Endothelial cell (in vitro differentiated cells): ENCODE results near the gene PDE4A. TPM values are rescaled to one million over a fixed set of nuclear protein-coding genes. Genes with fewer than 3 reads are reported as not detected.

ENCODE experiments used
- DNase-seq: peaks from one replicate; pipeline ENCODE4 v3.0.0; 2021; ENCODE audit warnings: low spot score
- H3K27ac Mint-ChIP-seq: one replicate; pipeline ENCODE4 v1.8.0; 2021; ENCODE audit warnings: mixed read lengths, inconsistent platforms; ENCODE audit not compliant: unreplicated experiment
- H3K27me3 Mint-ChIP-seq: one replicate; pipeline ENCODE4 v1.8.0; 2021; ENCODE audit warnings: mild to moderate bottlenecking, moderate library complexity, mixed read lengths, inconsistent platforms; ENCODE audit not compliant: unreplicated experiment
- H3K36me3 Mint-ChIP-seq: one replicate; pipeline ENCODE4 v1.8.0; 2021; ENCODE audit warnings: mild to moderate bottlenecking, low read depth, mixed read lengths, inconsistent platforms; ENCODE audit not compliant: unreplicated experiment
- H3K4me1 Mint-ChIP-seq: one replicate; pipeline ENCODE4 v1.8.0; 2021; ENCODE audit warnings: mild to moderate bottlenecking, mixed read lengths, inconsistent platforms; ENCODE audit not compliant: unreplicated experiment
- H3K4me3 Mint-ChIP-seq: one replicate; pipeline ENCODE4 v1.8.0; 2021; ENCODE audit warnings: mild to moderate bottlenecking, mixed read lengths, inconsistent platforms; ENCODE audit not compliant: unreplicated experiment
- H3K9me3 Mint-ChIP-seq: one replicate; pipeline ENCODE4 v1.8.0; 2021; ENCODE audit warnings: mixed read lengths, inconsistent platforms; ENCODE audit not compliant: unreplicated experiment
- CTCF ChIP-seq: fragments of 200-600 bp; sonication (generic); IDR thresholded peaks from one replicate; pipeline ENCODE4 v1.5.0; 2021; ENCODE audit warnings: antibody characterized with exemption; ENCODE audit not compliant: unreplicated experiment
- total RNA-seq: library from RNA; stranded (reverse); fragmentation: NEBNext Ultra II Directional; extraction: Animal tissue kit (Norgen Biotek cat#: 25700); gene quantifications from one replicate; pipeline ENCODE4 v1.2.1, GENCODE V29; 2021; ENCODE audit not compliant: unreplicated experiment

PDE4A gene
- total RNA-seq, 1 donor from 2014 or later = 0.46 TPM

GRCh38 chr19:10468133-10468532 is 47.8 kb downstream of the PDE4A start:
- Mint-ChIP-seq H3K36me3 (no peaks in the 10 kb centered on the region), H3K4me3 (no peak overlapping the region), H3K9me3 (no peaks in the 10 kb centered on the region), H3K27me3 (peaks cover 4% of the 10 kb centered on the region), H3K27ac (no peak overlapping the region), H3K4me1 (no peaks in the 10 kb centered on the region)
- no peak for DNase-seq
- no peak for TF ChIP-seq CTCF

GRCh38 chr19:10471909-10472308 is 51.6 kb downstream of the PDE4A start:
- Mint-ChIP-seq H3K4me1 (no peaks in the 10 kb centered on the region), H3K27ac (no peak overlapping the region), H3K9me3 (no peaks in the 10 kb centered on the region), H3K27me3 (peaks cover 6% of the 10 kb centered on the region), H3K4me3 (no peak overlapping the region), H3K36me3 (no peaks in the 10 kb centered on the region)
- no peak for TF ChIP-seq CTCF
- no peak for DNase-seq

GRCh38 chr19:10473192-10473591 is 52.9 kb downstream of the PDE4A start:
- no peaks in the 10 kb centered on the region for H3K36me3 Mint-ChIP-seq
- TF ChIP-seq CTCF = no peak
- H3K4me1 Mint-ChIP-seq = no peaks in the 10 kb centered on the region
- H3K9me3 Mint-ChIP-seq = no peaks in the 10 kb centered on the region
- DNase-seq = no peak
- no peak overlapping the region for H3K27ac Mint-ChIP-seq
- H3K27me3 Mint-ChIP-seq = peaks cover 6% of the 10 kb centered on the region
- H3K4me3 Mint-ChIP-seq = no peak overlapping the region

GRCh38 chr19:10474962-10475451 is 54.7 kb downstream of the PDE4A start:
- Mint-ChIP-seq H3K4me1 (no peaks in the 10 kb centered on the region), H3K27me3 (peaks cover 2% of the 10 kb centered on the region), H3K4me3 (no peak overlapping the region), H3K27ac (no peak overlapping the region), H3K36me3 (no peaks in the 10 kb centered on the region), H3K9me3 (no peaks in the 10 kb centered on the region)
- DNase-seq = no peak
- TF ChIP-seq CTCF = no peak

- H3K4me1 Mint-ChIP-seq = no peaks in the 10 kb centered on the region
- DNase-seq = no peak
- no peak overlapping the region for H3K27ac Mint-ChIP-seq
- TF ChIP-seq CTCF = no peak
- H3K36me3 Mint-ChIP-seq = no peaks in the 10 kb centered on the region
- no peaks in the 10 kb centered on the region for H3K9me3 Mint-ChIP-seq
- H3K27me3 Mint-ChIP-seq = peaks cover 2% of the 10 kb centered on the region
- no peak overlapping the region for H3K4me3 Mint-ChIP-seq
Observed at GRCh38 chr19:10478476-10478875, 58.1 kb downstream of the PDE4A start.
